Activated CD4-positive, alpha-beta T cell treated with anti-CD3 and anti-CD28 coated beads, Interleukin-2, Interleukin-6, amounts not matched to agents 100 ng/mL and 50 ng/mL, durations not matched to agents 16 hours and 8 hours (primary cell): ENCODE measurements around the gene TOMM6.

Experiments
- DNase-seq: peaks from one replicate; pipeline ENCODE4 v3.0.0-alpha.2; 2020

TOMM6 gene

GRCh38 chr6:41826343-41827022, 39.0 kb downstream of the TOMM6 start:
- DNase-seq: no peak

DNA sequence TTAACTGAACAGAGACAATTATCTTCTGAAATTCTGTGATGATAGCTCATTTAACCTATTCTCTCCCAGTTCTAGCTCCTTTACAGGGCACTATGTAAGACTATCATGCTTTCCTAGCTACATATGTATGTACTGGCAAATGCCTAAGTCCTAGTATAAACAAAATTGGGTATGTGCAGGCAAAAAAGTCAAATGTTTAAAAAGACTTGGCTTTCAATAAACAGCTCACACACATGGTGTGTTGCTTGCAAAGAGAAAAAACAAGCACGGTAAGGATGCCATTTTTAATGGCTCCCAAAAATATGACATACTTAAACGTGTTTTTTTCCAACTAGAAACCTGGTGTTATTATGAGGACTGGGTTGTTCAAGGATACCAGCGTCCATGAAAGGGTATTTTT, 44.8 kb downstream of the TOMM6 start:
- no peak for DNase-seq

DNA sequence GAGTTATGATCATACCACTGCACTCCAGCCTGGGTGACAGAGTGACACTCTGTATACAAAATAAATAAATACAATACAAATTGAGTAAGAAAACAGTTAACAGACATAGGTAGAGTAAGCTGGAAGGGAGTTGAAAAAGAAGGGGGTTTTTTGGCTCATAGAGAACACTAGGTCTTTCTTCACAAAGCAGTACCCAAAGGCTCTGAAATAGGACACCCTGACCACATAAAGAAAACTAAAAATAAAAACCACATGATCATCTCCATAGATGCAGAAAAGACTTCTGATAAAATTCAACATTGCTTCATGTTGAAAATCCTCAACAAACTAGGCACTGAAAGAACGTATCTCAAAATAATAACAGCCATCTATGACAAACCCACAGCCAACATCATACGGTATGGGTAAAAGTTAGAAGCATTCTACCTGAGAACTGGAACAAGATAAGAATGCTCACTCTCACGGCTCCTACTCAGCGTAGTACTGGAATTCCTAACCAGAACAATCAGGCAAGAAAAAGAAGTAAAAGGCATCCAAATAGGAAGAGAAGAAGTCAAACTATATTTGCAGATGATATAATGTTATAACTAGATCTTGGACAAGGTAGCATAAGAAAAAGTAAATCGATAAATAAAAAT, 48.6 kb downstream of the TOMM6 start:
- no peak for DNase-seq

GRCh38 chr6:41836660-41837052, 49.2 kb downstream of the TOMM6 start:
- no peak for DNase-seq
